GM03348 (cell line): ENCODE results near the gene ZNF710.
A peak's percentile ranks its signal among the peaks of the same experiment; 100 is the strongest.

Experiments used
- DNase-seq: peaks from one replicate; pipeline ENCODE4 v3.0.0; 2012; ENCODE audit warnings: low spot score

The ZNF710 gene

GRCh38 chr15:89997079-89997478 lies 4.0 kb upstream of the ZNF710 start:
- no peak for DNase-seq

- DNase-seq, result peak; percentile 44
Measured at GRCh38 chr15:89998141-89998661, 2.9 kb upstream of the ZNF710 start.

- DNase-seq, result no peak
Measured at GRCh38 chr15:89998923-89999675, 2.0 kb upstream of the ZNF710 start.

GRCh38 chr15:89999676-90000185 lies 1.4 kb upstream of the ZNF710 start:
- peak; percentile 75 for DNase-seq

GRCh38 chr15:90000186-90001001 lies 730 bp upstream of the ZNF710 start:
- peak; percentile 71 for DNase-seq

- peak; percentile 85 for DNase-seq
Measured at GRCh38 chr15:90001683-90002427, 731 bp downstream of the ZNF710 start.

- peak; percentile 68 for DNase-seq
Measured at GRCh38 chr15:90002428-90002844, 1.3 kb downstream of the ZNF710 start.

GRCh38 chr15:90003736-90004135 lies 2.6 kb downstream of the ZNF710 start:
- DNase-seq, result no peak

- DNase-seq, result peak; percentile 18
Measured at GRCh38 chr15:90004252-90004651, 3.1 kb downstream of the ZNF710 start.

GRCh38 chr15:90004671-90005070 lies 3.5 kb downstream of the ZNF710 start:
- peak; percentile 92 for DNase-seq

GRCh38 chr15:90006217-90007075 lies 5.3 kb downstream of the ZNF710 start:
- DNase-seq, result no peak

GRCh38 chr15:90007076-90007460 lies 5.9 kb downstream of the ZNF710 start:
- no peak for DNase-seq

GRCh38 chr15:90008607-90009006 lies 7.5 kb downstream of the ZNF710 start:
- no peak for DNase-seq

- DNase-seq, result no peak
Measured at GRCh38 chr15:90009301-90010022, 8.3 kb downstream of the ZNF710 start.

GRCh38 chr15:90011705-90012104 lies 10.6 kb downstream of the ZNF710 start:
- no peak for DNase-seq

- DNase-seq, result no peak
Measured at GRCh38 chr15:90013503-90013937, 12.4 kb downstream of the ZNF710 start.

GRCh38 chr15:90015294-90015693 lies 14.2 kb downstream of the ZNF710 start:
- no peak for DNase-seq

- DNase-seq, result no peak
Measured at GRCh38 chr15:90015749-90016148, 14.6 kb downstream of the ZNF710 start.

- DNase-seq, result no peak
Measured at GRCh38 chr15:90016721-90017120, 15.6 kb downstream of the ZNF710 start.

GRCh38 chr15:90018216-90018831 lies 17.2 kb downstream of the ZNF710 start:
- no peak for DNase-seq
